HEK293 (cell line): Measurements from ENCODE around the gene TRMU.

Experiments used
- CTCF ChIA-PET: fragments of 350-600 bp; formaldehyde crosslinking; extraction: SDS; loops from one replicate; lab custom pipeline; 2021; ENCODE audit warnings: antibody characterized with exemption; lab: Yijun Ruan, JAX
- POLR2A ChIA-PET: fragments of 300-600 bp; formaldehyde crosslinking; extraction: SDS; loops from one replicate; lab custom pipeline; 2020; ENCODE audit warnings: antibody characterized with exemption, inconsistent platforms; lab: Yijun Ruan, JAX
- H3K27ac ChIP-seq: fragments of 200-500 bp; sonication (Bioruptor generic); 2 replicates; pipeline ENCODE4 v1.5.1; 2014; ENCODE audit warnings: low read depth, low read length, control low read depth, inconsistent platforms; ENCODE audit errors: extremely low read depth
- H3K36me3 ChIP-seq, 2 experiments: fragments of 200-500 bp in 1 of 2; sonication (Bioruptor generic) in 1 of 2; 1 replicate in 1 of 2; 2 replicates in 1 of 2; pipeline ENCODE4 v1.5.1; 2014 to 2017; ENCODE audit warnings: inconsistent platforms in 2 of 2, low read length in 2 of 2; ENCODE audit not compliant: control insufficient read depth in 2 of 2, insufficient read depth in 1 of 2
- H3K4me1 ChIP-seq: fragments of 200-500 bp; sonication (Bioruptor generic); 2 replicates; pipeline ENCODE4 v1.5.1; 2014; ENCODE audit warnings: mild to moderate bottlenecking, low read length, inconsistent platforms; ENCODE audit not compliant: control insufficient read depth, insufficient read depth
- H3K4me3 ChIP-seq: 2 replicates; pipeline ENCODE4 v1.5.1; 2011; ENCODE audit warnings: low read depth, mild to moderate bottlenecking, control low read depth, low read length, moderate library complexity
- H3K9me3 ChIP-seq: fragments of 200-500 bp; sonication (Bioruptor generic); 2 replicates; pipeline ENCODE4 v1.5.1; 2014; ENCODE audit warnings: low read depth, low read length, inconsistent platforms; ENCODE audit not compliant: control insufficient read depth, insufficient read depth
- BCL11B ChIP-seq: fragments of 450-650 bp; formaldehyde crosslinking; IDR thresholded peaks from 2 replicates; pipeline ENCODE4 v1.5.1; 2016; ENCODE audit warnings: low read depth, missing biosample characterization, missing genetic modification characterization
- FEZF1 ChIP-seq: fragments of 450-650 bp; formaldehyde crosslinking; IDR thresholded peaks from 2 replicates; pipeline ENCODE4 v1.5.1; 2016; ENCODE audit warnings: missing biosample characterization, missing genetic modification characterization
- GLIS1 ChIP-seq: fragments of 450-650 bp; formaldehyde crosslinking; IDR thresholded peaks from 2 replicates; pipeline ENCODE4 v1.5.1; 2016; ENCODE audit warnings: missing biosample characterization, missing genetic modification characterization
- KLF10 ChIP-seq: fragments of 450-650 bp; IDR thresholded peaks from 2 replicates; pipeline ENCODE4 v1.5.1; 2018; ENCODE audit warnings: missing biosample characterization, mild to moderate bottlenecking, missing genetic modification characterization
- YY2 ChIP-seq: fragments of 450-650 bp; formaldehyde crosslinking; IDR thresholded peaks from 2 replicates; pipeline ENCODE4 v1.5.1; 2016; ENCODE audit warnings: missing biosample characterization, missing genetic modification characterization
- ZBTB17 ChIP-seq: fragments of 450-650 bp; formaldehyde crosslinking; IDR thresholded peaks from 2 replicates; pipeline ENCODE4 v1.5.1; 2016; ENCODE audit warnings: missing biosample characterization, missing genetic modification characterization
- ZFHX2 ChIP-seq: fragments of 450-650 bp; formaldehyde crosslinking; conservative IDR thresholded peaks from 2 replicates; pipeline ENCODE4 v1.5.1; 2016; ENCODE audit warnings: missing biosample characterization, missing genetic modification characterization
- ZNF138 ChIP-seq: fragments of 450-650 bp; formaldehyde crosslinking; IDR thresholded peaks from 2 replicates; pipeline ENCODE4 v1.5.1; 2016; ENCODE audit warnings: missing biosample characterization, missing genetic modification characterization, borderline replicate concordance
- ZNF146 ChIP-seq: fragments of 450-650 bp; formaldehyde crosslinking; IDR thresholded peaks from 2 replicates; pipeline ENCODE4 v1.5.1; 2016; ENCODE audit warnings: missing biosample characterization, missing genetic modification characterization
- ZNF324 ChIP-seq: fragments of 450-650 bp; formaldehyde crosslinking; IDR thresholded peaks from 2 replicates; pipeline ENCODE4 v1.5.1; 2016; ENCODE audit warnings: missing biosample characterization, missing genetic modification characterization
- ZNF341 ChIP-seq: fragments of 450-650 bp; formaldehyde crosslinking; IDR thresholded peaks from 2 replicates; pipeline ENCODE4; 2016; ENCODE audit warnings: low read depth, missing biosample characterization, missing genetic modification characterization
- ZNF549 ChIP-seq: fragments of 450-650 bp; IDR thresholded peaks from 2 replicates; pipeline ENCODE4 v1.5.1; 2018; ENCODE audit warnings: missing biosample characterization, missing genetic modification characterization, mild to moderate bottlenecking, inconsistent platforms, moderate library complexity
- ZNF600 ChIP-seq: fragments of 450-650 bp; formaldehyde crosslinking; IDR thresholded peaks from 2 replicates; pipeline ENCODE4 v1.5.1; 2016; ENCODE audit warnings: missing biosample characterization, missing genetic modification characterization
- ZNF768 ChIP-seq: fragments of 450-650 bp; formaldehyde crosslinking; IDR thresholded peaks from 2 replicates; pipeline ENCODE4 v1.5.1; 2018; ENCODE audit warnings: missing biosample characterization, mild to moderate bottlenecking, missing genetic modification characterization
- TF ChIP-seq, protein P1 (sequence below): fragments of 450-650 bp; formaldehyde crosslinking; IDR thresholded peaks from 2 replicates; pipeline ENCODE4 v1.5.1; 2016; ENCODE audit warnings: missing biosample characterization, missing genetic modification characterization
- TF ChIP-seq, protein P2 (sequence below): fragments of 450-650 bp; formaldehyde crosslinking; IDR thresholded peaks from 2 replicates; pipeline ENCODE4 v1.5.1; 2016; ENCODE audit warnings: missing biosample characterization, missing genetic modification characterization
- TF ChIP-seq, protein P3 (sequence below): fragments of 450-650 bp; formaldehyde crosslinking; IDR thresholded peaks from 2 replicates; pipeline ENCODE4 v1.5.1; 2016; ENCODE audit warnings: missing biosample characterization, missing genetic modification characterization
- TF ChIP-seq, protein P4 (sequence below): fragments of 450-650 bp; formaldehyde crosslinking; IDR thresholded peaks from 2 replicates; pipeline ENCODE4 v1.5.1; 2017; ENCODE audit warnings: missing biosample characterization, mild to moderate bottlenecking, missing genetic modification characterization, moderate library complexity
- TF ChIP-seq, protein P5 (sequence below): fragments of 450-650 bp; formaldehyde crosslinking; IDR thresholded peaks from 2 replicates; pipeline ENCODE4 v1.5.1; 2016; ENCODE audit warnings: missing biosample characterization, missing genetic modification characterization
- TF ChIP-seq, protein P6 (sequence below): fragments of 450-650 bp; formaldehyde crosslinking; IDR thresholded peaks from 2 replicates; pipeline ENCODE4 v1.5.1; 2016; ENCODE audit warnings: missing biosample characterization, missing genetic modification characterization, low read depth

Gene TRMU

DNA sequence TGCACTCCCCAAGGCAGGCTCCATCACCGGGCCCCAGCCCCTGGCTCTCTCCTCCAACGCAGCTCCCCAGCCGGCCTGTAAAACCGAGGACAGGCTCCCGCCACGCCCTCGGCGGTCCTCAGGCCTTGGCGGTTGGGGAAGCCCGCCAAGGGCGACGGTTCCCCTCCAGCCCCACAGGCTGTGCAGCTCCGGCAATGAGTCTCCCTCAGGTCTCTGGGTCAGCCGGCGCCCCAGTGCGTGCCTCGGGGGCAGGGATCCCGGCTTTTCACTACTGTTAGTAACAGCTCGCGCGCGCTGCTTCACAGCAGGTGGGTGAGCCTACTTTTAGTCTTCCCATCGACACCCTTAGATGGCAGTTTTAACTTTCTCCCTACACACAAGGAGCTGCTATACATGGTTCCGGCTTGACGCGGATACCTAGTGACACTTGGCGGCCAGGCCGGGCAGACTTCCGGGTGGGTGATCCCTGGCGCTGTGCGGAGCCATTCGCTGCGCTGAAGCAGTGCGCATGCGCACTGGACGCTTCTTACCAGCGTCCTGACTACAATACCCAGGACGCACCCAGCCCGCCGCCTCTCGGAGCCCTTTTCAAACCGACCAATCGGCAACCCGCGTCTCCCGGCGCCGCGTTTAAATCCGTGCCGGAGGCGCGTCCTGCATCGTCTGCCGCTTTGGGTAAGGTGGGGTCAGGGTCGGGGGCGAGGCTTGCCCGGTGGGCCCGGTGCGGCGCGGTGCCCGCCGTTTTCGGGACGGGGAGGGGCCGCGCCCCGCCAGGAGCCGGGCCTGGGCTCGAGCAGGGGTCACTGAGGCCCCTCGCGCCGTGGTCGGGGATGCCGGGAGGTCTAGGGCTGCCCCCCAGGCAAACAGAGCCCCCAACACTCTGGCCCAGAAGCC lies 39.0 kb upstream of the TRMU start, which contains the start of gene GTSE1 (continued):
- TF ChIP-seq, protein P1, sequence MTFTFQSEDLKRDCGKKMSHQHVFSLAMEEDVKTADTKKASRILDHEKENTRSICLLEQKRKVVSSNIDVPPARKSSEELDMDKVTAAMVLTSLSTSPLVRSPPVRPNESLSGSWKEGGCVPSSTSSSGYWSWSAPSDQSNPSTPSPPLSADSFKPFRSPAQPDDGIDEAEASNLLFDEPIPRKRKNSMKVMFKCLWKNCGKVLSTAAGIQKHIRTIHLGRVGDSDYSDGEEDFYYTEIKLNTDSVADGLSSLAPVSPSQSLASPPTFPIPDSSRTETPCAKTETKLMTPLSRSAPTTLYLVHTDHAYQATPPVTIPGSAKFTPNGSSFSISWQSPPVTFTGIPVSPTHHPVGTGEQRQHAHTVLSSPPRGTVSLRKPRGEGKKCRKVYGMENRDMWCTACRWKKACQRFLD (tag by site-specific recombination): peak; percentile 88
- TF ChIP-seq, protein P2, sequence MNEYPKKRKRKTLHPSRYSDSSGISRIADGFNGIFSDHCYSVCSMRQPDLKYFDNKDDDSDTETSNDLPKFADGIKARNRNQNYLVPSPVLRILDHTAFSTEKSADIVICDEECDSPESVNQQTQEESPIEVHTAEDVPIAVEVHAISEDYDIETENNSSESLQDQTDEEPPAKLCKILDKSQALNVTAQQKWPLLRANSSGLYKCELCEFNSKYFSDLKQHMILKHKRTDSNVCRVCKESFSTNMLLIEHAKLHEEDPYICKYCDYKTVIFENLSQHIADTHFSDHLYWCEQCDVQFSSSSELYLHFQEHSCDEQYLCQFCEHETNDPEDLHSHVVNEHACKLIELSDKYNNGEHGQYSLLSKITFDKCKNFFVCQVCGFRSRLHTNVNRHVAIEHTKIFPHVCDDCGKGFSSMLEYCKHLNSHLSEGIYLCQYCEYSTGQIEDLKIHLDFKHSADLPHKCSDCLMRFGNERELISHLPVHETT (tag by site-specific recombination): 0 out of 2 replicates have a peak, but pooled peaks have one; percentile 37
- peak; percentile 67; the same call in 1 of the 2 replicates for TF ChIP-seq ZNF600
- TF ChIP-seq ZBTB17: peak; percentile 82; the same call in 1 of the 2 replicates
- TF ChIP-seq, all 188 proteins: peak for 52

DNA sequence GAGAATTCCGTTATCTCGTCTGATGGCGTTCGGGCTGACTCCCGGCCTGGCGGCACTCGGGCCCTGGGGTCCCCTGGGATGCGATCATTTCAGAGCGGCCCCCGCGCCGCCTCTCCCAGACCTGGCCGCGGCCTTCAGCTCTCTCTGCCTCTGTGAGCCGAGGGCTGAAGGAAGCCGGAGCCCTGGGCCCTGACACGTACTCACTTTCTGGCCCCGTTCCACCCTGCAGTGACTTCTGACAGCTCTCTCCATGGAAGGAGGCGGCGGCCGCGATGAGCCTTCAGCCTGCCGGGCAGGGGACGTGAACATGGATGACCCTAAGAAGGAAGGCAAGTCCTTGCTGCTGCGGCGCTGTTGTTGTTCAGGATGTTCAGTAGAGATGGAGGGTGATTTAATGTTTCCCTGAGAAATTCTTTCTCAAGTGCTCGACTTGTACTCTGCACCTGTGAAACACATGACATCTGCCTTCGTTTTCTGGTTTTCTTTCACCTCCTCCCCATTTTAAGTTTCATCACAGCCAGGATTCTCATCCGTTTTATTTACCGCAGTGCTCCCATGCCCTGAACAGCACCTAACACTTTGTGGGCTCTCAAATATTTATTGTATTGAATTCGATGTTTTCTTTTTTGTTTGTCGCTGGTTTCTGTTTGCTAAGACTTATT lies 38.2 kb upstream of the TRMU start:
- H3K36me3 ChIP-seq: peaks cover 41 to 49% of the 10 kb centered on the region in 2 experiments
- POLR2A ChIA-PET: interaction anchor here (0.6 to 3.1 kb wide), 6 partner anchors 10 to 142 kb away, joined by 3 to 17 read pairs (median 4); partner anchors contain the start of genes TRMU and TTC38
- peak overlapping the region; percentile 94 for H3K4me3 ChIP-seq
- H3K27ac ChIP-seq: peak overlapping the region; percentile 81
- CTCF ChIA-PET: interaction anchor here (0.8 to 2.5 kb wide), 3 partner anchors 175 to 291 kb away, joined by 3 to 16 read pairs (median 3); no protein-coding TSS in a partner anchor
- peaks cover 8% of the 10 kb centered on the region for H3K4me1 ChIP-seq
- H3K9me3 ChIP-seq: no peaks in the 10 kb centered on the region
- TF ChIP-seq, protein P3, sequence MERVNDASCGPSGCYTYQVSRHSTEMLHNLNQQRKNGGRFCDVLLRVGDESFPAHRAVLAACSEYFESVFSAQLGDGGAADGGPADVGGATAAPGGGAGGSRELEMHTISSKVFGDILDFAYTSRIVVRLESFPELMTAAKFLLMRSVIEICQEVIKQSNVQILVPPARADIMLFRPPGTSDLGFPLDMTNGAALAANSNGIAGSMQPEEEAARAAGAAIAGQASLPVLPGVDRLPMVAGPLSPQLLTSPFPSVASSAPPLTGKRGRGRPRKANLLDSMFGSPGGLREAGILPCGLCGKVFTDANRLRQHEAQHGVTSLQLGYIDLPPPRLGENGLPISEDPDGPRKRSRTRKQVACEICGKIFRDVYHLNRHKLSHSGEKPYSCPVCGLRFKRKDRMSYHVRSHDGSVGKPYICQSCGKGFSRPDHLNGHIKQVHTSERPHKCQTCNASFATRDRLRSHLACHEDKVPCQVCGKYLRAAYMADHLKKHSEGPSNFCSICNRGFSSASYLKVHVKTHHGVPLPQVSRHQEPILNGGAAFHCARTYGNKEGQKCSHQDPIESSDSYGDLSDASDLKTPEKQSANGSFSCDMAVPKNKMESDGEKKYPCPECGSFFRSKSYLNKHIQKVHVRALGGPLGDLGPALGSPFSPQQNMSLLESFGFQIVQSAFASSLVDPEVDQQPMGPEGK: peak; percentile 81
- TF ChIP-seq ZFHX2 (tag by site-specific recombination) (peak; percentile 36; the same call in 1 of the 2 replicates), BCL11B (tag by site-specific recombination) (0 out of 2 replicates have a peak, but pooled peaks have one; percentile 38), ZNF341 (tag by site-specific recombination) (no peak), GLIS1 (peak; percentile 24; the same call in 1 of the 2 replicates), KLF10 (peak; percentile 28), ZNF138 (tag by site-specific recombination) (no peak), ZNF324 (tag by site-specific recombination) (no peak), ZNF600 (no peak), YY2 (tag by site-specific recombination) (0 out of 2 replicates have a peak, but pooled peaks have one; percentile 31), ZNF768 (tag by site-specific recombination) (no peak), ZBTB17 (peak; percentile 37; the same call in 1 of the 2 replicates), FEZF1 (tag by site-specific recombination) (no peak), ZNF146 (tag by site-specific recombination) (no peak), ZNF549 (tag by site-specific recombination) (no peak)
- TF ChIP-seq, protein P4, sequence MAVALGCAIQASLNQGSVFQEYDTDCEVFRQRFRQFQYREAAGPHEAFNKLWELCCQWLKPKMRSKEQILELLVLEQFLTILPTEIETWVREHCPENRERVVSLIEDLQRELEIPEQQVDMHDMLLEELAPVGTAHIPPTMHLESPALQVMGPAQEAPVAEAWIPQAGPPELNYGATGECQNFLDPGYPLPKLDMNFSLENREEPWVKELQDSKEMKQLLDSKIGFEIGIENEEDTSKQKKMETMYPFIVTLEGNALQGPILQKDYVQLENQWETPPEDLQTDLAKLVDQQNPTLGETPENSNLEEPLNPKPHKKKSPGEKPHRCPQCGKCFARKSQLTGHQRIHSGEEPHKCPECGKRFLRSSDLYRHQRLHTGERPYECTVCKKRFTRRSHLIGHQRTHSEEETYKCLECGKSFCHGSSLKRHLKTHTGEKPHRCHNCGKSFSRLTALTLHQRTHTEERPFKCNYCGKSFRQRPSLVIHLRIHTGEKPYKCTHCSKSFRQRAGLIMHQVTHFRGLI (tag by site-specific recombination): no peak
- TF ChIP-seq, protein P5, sequence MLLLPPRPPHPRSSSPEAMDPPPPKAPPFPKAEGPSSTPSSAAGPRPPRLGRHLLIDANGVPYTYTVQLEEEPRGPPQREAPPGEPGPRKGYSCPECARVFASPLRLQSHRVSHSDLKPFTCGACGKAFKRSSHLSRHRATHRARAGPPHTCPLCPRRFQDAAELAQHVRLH: no peak
- TF ChIP-seq, protein P6, sequence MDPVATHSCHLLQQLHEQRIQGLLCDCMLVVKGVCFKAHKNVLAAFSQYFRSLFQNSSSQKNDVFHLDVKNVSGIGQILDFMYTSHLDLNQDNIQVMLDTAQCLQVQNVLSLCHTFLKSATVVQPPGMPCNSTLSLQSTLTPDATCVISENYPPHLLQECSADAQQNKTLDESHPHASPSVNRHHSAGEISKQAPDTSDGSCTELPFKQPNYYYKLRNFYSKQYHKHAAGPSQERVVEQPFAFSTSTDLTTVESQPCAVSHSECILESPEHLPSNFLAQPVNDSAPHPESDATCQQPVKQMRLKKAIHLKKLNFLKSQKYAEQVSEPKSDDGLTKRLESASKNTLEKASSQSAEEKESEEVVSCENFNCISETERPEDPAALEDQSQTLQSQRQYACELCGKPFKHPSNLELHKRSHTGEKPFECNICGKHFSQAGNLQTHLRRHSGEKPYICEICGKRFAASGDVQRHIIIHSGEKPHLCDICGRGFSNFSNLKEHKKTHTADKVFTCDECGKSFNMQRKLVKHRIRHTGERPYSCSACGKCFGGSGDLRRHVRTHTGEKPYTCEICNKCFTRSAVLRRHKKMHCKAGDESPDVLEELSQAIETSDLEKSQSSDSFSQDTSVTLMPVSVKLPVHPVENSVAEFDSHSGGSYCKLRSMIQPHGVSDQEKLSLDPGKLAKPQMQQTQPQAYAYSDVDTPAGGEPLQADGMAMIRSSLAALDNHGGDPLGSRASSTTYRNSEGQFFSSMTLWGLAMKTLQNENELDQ (tag by site-specific recombination): no peak
